AG10803 (cell line): Measurements from ENCODE around the gene CALHM1.
"Not testable (repeated sequence)": the region's sequence is repeated elsewhere in the genome, so short reads cannot be mapped to it uniquely, and the experiment has no call there.

Experiments
- DNase-seq: peaks from one replicate; pipeline ENCODE4 v3.0.0; 2010; ENCODE audit warnings: low read depth
- H3K4me3 ChIP-seq: 2 replicates; pipeline ENCODE4 v1.5.1; 2011; ENCODE audit warnings: mild to moderate bottlenecking, low read length, control low read depth
- TF ChIP-seq, protein P1 (sequence below): conservative IDR thresholded peaks from 2 replicates; pipeline ENCODE4 v1.5.1; 2011; ENCODE audit warnings: mild to moderate bottlenecking, low read length, control low read depth, inconsistent platforms

Gene CALHM1

DNA sequence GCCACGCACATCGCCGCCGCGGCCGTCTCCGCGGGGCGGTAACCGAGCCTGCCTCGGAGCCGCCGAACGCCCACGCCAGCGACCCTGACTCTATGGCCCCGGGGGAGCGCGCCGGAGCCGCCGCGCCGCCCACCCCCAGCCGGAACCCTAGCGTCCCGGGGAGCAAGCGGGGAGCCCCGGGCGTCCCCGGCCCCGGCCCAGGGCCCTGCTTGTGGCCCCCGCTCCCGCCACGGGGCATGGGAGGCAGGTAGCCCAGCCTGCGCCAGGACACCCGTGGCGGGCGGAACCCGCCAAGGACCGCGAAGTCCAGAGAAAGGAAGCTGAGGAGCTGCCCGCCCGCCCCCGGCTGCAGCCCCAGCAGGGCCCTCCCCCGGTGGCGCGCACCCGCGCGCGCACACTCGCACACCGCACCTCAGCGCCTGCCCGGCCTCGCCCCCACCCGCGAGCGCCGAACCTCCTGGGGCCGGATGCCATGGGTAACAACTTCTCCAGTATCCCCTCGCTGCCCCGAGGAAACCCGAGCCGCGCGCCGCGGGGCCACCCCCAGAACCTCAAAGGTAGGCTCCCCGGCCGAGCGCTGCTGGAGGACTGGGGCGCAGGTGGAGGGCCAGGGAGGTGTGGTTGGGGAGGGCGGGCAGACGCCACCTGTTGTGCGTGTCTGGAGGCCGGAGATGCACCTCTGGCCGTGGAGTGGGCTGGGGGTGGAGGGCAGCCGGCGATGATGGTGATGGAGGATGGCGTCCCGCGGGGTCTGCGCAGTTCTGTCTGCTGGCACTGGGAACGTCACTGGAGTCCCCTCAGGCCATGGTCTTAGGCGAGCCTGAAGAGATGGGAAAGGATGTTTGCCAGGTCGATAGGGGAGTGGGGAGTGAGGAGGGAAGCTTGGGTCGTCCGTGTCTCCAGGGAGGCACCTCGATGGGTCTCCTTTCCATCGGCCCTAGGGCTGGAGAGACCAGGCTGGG, 35.5 kb upstream of the CALHM1 start:
- peak overlapping the region; percentile 43 for H3K4me3 ChIP-seq
- DNase-seq, result no peak
- TF ChIP-seq, protein P1, sequence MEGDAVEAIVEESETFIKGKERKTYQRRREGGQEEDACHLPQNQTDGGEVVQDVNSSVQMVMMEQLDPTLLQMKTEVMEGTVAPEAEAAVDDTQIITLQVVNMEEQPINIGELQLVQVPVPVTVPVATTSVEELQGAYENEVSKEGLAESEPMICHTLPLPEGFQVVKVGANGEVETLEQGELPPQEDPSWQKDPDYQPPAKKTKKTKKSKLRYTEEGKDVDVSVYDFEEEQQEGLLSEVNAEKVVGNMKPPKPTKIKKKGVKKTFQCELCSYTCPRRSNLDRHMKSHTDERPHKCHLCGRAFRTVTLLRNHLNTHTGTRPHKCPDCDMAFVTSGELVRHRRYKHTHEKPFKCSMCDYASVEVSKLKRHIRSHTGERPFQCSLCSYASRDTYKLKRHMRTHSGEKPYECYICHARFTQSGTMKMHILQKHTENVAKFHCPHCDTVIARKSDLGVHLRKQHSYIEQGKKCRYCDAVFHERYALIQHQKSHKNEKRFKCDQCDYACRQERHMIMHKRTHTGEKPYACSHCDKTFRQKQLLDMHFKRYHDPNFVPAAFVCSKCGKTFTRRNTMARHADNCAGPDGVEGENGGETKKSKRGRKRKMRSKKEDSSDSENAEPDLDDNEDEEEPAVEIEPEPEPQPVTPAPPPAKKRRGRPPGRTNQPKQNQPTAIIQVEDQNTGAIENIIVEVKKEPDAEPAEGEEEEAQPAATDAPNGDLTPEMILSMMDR, result no peak

DNA sequence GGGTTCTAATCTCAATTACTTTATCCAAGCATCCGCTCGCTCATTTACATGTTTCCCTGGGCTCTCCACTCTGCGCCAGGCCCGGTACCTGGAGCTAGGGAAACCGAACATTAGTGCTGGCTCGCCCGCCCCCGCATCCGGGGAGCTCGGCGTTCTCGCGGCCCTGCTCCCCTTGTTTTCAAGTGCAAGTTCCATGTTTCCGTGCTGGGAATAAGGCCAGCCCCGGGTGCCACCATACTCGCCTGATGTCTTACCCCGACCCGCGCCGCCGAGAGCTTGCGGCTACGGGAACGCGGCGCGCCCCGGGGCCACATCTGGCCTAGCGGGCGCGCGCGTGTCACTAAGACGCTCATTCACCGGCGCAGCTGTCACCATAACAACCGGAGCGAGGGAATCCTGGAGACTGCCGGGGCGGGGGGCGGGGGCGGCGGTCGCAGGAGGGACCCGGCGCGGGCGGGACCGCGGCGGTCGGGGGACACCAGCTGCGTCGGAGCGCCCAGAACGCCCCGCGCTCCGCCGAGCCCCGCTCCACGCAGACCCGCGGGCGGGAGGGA, 34.7 kb upstream of the CALHM1 start, which contains the start of gene NEURL1:
Gene NEURL1 (plus strand): TSS at position 344 of the 554 bp plus-strand sequence. CDS start 683 bp downstream, outside the sequence.
- peak within 1 kb of the TSS; percentile 43 for H3K4me3 ChIP-seq
- DNase-seq, result no peak
- TF ChIP-seq, protein P1, result no peak

DNA sequence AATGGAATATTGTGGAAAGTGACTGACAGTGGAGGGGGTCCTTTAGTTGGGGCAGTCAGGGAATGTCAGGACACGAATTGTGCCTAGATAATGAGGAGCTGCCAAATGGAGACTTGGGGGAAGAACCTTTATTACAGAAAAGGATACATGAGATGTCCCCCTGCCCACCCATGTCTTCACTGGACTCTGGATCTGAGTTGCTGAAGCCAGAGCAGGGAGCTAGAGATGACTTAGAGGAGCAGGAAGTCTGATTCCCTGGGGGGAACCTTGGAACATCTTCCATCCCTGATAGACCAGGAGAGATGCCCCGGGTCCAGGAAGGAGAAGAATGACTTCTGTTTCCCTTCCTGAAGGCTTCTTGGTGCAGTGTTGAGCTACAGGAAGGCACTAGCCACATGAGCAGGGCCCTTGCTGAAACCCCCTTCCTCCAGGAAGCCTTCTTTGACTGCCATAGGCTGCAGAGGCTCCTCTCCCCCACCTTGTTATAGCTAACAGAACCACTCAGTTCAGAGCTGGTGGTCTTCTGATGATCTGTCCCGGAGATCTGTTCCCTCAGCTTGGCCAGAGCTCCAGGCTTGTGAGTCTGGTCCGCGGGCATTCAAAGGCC, 34.1 kb upstream of the CALHM1 start:
- no peak overlapping the region for H3K4me3 ChIP-seq

DNA sequence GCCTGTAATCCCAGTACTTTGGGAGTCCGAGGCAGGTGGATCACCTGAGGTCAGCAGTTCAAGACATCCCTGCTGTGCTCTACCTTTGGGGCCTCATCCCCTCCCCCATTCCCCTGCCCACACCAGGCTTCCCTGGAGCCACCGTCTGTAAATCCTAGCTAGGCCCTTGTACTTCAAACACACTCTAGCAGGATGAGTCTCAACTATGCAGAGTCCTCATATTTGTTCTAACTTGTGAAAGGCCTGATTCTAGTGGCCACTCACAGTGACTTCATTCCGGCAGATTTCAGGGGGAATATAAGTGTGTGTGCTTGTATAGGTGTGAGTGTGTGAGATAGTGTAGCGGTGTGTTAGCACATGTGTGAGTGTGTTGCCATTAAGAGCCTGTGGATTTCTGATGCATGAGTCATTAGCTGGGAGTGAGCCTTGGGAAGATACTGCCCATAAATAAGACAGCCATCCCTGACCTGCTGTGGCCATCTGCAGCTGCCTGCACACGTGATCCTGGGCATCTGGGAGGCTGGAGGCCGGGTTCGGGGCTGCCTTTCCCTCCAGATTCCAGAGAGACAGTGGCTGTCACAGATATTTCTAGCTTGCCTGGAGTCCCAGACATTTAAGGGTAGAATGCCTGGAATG, 33.1 kb upstream of the CALHM1 start:
- H3K4me3 ChIP-seq, result no peak overlapping the region
- DNase-seq, result peak; percentile 98
- TF ChIP-seq, protein P1, result no peak

More for the DNA sequence above, 34.1 kb upstream of the CALHM1 start:
- no peak for DNase-seq
- TF ChIP-seq, protein P1, result no peak

DNA sequence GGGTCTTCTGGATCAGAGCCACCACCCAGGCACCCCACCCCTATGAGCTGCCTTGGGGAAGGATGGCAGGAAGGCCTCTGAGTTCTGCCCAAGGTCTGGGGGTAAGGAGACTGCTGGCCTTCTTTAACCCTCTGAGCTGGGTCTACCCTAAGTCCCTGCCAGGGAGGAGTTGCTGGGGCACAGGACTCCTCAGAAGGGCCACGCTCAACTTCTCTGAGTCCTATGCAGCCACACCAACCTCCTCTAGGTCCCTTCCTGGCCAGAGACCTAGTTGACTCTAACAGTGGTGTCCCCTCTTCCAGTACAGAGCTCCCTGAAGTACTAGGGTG, 32.2 kb upstream of the CALHM1 start:
- no peak overlapping the region for H3K4me3 ChIP-seq
- TF ChIP-seq, protein P1, result no peak
- DNase-seq, result no peak

DNA sequence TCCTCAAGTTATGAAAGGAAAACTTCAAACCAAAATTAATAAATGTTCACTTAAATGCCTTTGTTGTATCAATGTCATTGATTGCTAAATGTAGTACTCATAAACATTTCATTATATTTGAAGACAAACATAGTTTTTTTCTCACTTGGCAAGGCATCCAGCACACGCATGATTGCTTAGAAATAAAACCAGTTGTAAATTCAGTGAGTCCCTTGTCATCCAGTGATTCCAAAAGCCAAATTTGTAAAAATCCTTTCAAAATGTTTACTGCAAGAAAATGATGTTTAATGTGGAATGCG, 28.7 kb upstream of the CALHM1 start:
- H3K4me3 ChIP-seq, result no peak overlapping the region
- no peak for DNase-seq
- TF ChIP-seq, protein P1, result no peak

DNA sequence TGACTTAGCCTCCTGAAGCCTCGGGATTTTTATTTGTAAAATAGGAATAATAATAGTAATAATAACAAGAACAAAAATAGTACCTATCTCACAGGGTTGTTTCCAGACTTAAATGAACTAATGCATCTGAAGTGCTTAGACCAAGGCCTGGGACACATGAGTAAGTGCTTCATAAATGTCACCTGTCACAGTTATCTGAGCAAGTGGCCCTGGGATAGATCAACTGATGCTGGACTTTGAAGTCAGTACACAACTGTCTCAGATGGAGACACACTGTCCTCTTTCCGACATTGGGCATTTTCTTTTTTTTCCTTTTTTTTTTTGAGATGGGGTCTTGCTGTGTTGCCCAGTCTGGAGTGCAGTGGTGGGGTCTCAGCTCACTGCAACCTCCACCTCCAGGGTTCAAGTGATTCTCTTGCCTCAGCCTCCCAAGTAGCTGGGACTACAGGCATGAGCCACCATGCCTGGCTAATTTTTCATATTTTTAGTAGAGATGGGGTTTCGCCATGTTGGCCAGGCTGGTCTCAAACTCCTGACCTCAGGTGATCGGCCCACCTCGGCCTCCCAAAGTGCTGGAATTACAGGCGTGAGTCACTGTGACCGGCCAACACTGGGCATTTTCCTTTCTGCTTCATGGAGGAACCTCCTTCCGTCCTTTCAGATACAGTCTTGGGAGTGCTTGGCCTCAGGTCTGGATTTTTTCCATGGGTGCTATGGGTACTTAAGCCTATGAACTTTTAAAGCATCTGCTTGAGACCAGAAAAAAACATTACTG, 28.1 kb upstream of the CALHM1 start:
- not testable (repeated sequence) for H3K4me3 ChIP-seq, DNase-seq
